HG03280 (cell line): ENCODE measurements around the gene BCAR1.
"Not testable (repeated sequence)": the region's sequence is repeated elsewhere in the genome, so short reads cannot be mapped to it uniquely, and the experiment has no call there.

ENCODE experiments used
- ATAC-seq: cut with Tn5 transposase; IDR thresholded peaks from one replicate; pipeline ENCODE4 v1.9.1; 2021; ENCODE audit warnings: mild to moderate bottlenecking, moderate library complexity; ENCODE audit not compliant: unreplicated experiment

Gene BCAR1

DNA sequence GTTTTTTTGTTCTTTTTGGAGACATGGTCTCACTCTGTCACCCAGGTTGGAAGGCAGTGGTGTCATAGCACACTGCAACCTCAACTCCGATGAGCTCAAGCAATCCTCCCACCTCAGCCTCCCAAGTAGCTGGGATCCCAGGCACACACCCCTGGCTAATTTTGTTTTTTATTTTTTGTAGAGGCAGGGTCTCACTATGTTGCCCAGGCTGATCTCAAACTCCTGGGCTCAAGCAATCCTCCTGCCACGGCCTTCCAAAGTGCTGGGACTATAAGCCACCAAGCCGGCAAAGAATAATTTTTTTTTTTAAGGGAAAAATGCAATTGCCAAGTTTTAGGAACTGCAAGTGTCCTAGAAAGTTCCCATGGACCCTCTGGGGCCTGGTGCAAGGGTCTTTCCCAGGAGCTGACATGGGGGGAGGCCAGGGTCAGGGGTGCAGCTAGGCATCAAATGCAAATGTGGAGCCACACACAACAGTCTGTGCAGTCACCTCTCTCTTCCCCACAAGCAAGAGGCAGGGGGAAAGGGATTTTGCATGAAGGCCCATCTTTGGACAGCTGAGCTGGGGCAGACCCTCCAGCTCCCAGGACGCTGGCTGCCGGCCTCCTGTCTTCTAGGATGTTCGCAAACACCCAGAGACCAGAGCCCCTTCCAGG is 20.1 kb upstream of the BCAR1 start:
- no peak for ATAC-seq

DNA sequence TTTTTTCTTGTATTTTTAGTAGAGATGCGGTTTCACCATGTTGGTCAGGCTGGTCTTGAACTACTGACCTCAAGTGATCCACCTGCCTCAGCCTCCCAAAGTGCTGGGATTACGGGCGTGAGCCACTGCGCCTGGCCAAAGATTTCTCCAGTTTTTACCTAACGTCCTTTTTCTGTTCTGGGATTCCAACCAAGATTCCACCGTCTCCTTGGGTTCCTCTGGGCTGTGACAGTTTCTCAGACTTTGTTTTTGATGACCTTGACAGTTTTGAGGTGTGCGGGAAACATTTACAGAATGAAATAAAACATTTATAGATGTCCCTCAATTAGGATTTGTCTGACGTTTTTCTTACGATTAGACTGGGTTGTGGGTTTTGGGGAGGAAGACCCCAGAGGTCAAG is 17.9 kb upstream of the BCAR1 start:
- ATAC-seq = not testable (repeated sequence)

DNA sequence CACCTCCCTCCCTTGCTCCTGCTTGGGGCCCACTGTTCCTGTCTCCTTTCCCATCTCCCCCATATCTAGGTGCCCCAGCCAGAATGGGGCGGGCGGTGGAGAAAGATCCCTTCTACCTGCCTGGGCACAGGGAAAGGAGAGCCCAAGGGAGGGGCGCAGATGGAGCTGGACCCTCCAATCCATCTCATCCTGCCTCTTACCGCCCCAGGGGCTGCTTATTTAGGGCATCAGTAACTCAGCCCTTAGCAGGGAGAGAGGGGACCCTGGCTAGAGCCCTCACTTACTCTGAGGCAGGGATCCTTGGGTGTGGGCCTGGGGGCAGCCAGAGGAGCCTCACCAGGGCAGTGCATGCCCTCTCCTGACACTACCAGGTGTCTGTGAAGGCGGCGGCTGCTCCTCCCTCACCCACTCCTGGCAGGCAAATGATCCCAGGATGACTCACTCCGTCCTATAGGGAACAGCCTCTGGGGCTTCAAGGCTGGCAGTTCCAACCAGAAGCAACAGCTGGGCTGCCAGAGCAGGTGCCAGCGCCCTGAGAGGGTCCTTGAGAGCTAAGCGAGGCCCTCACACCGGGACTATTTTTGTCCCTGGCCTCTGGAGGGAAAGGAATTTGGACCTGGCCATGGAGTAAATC is 16.3 kb upstream of the BCAR1 start:
- no peak for ATAC-seq

DNA sequence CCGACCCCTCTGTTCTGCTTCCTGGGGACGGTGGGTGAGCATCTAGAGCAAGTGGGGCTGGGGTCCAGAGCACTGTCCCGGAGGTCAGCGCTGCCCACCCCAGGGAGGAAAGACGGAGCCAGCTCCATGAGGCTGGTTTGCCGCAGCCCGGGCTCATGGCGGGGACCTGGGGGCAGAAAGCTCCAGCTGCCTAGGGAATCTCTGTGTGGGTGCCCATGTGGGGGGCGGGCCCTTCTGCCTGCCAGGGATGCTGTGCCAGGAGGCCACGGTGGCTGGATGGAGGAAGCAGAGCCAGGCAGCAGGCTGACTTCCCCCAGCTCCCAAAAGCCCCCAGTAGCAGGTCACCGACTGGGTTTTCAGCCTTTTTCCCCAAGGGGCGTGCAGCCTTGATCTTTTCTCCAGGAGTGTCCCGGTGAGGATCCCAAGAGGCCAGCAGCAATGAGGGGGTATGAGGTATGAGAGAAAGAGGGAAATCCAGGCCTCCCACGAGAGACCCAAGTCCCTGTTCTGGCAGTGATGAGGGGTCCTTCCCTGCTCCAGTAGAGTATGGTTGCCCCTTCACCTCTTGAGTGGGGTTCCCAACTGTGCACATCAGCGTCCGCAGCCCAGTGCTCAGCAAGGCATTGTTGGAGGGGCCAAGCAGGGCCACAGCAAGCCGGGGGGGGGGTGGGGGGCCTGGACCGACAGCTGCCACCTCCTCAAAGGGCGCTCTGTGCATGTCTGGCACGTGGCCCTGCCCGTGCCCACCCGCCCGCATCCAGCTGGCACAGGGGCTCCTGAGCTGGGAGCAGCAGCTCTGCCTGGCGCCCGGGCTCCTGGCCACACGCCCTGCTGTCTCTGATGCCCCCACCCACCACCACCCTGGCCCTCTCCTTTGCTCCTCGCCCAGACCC is 15.6 kb upstream of the BCAR1 start:
- no peak for ATAC-seq

DNA sequence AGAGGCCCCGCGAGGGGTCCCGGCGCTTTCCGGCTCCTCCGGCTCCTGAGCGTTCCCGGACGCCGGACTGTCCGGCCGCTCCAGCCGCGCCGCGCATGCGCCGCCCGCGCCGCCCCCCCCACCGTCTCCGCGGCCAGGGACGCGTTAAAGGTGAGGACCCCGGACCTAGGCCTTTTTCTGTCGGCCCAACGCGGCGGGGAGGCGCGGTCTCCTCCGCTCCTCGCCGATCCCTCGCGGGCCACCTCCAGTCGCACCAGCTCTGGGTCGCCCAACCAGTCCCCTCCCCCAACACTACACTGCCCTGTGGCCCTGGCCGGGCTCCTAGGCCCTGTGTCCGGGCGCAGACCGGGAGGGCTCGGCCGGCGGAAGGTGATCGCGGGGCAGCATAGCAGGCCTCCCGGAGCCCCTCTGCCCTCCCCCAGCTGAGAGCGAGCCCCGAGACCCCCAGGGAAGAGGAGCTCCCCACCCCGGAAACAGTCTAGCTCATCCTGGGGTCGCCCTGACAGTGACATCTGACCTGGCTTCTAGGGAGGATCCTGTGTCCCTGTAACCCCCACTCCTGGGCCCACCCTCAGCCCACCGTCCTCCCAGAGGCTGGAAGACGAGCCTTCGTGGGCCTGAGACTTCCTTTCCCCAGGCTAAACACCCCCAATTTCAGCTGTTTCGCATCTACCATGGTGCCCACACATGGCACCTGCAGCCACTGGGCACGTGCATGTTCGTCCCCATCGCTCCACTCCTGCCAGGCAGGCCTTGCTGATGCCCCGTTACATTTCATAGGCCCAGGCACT is 14.7 kb upstream of the BCAR1 start:
- ATAC-seq = peak; percentile 64

DNA sequence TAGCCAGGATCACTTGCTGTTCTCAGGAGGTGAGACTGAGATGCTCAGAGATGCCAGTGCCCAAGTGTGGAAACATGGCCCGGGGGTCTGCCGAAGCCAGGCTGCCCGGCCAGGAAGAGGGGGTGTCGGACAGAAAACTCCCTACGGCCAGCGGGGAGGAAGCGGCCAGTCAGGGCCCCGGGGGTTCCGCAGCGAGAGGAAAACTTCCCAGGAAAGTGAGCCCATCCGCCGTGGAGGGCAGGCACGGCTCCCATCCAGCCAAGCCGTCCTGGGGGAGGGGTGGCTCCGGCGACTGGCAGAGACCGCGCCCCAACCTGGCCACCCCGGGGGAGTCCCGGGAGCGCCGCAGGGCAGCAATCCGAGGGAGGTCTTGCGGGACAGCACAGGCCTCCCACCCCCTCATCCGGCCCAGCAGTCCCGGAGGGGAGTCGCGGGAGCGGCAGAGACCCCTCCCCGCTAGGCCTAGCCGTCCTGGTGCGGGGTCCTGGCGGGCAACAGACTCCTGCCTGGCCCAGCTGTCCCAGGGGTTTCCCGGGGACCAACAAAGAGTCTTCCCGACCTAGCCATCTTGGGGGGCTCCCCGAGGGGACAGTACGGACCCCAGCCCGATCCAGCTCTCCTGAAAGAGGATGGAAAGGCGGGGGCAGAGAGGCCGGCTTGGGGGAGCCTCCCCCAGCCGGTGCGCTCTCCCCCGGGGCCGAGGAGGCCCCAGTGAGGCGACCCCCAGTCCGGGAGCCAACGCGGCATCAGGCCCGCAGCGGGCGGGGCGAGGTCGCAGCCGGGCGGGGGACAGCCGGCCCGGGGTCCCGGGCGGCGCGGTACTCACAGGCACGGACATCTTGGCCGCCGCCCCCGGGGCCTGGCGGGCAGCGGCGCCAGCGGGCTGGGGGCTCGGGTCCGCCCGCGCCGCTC is 13.8 kb upstream of the BCAR1 start:
- ATAC-seq = no peak

DNA sequence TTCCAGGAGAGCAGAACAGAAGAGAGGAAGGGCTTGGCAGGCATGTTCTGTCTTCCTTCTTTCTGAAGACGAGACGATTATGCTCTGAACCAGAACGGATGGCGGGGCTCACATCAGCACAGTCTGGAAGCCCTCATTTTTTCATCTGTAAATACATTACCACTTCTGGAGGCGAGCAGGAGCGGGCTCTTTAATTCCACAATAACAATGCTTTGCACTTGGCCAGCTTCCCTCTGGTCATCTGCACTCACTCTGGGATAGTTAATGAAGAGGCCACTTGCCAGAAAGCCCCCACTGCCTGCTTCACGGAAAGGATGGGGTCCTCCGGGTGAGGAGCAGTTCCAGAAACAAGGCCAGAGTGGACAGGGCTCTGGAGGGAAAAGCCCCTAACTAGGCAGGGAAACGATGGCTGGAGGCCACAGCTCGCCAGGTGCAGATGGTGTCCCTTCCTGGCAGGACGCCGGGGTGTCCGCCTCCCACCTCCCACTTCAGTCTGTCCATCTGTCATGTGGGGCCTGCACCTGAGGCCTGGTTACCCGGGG is 13.1 kb upstream of the BCAR1 start:
- ATAC-seq = no peak

DNA sequence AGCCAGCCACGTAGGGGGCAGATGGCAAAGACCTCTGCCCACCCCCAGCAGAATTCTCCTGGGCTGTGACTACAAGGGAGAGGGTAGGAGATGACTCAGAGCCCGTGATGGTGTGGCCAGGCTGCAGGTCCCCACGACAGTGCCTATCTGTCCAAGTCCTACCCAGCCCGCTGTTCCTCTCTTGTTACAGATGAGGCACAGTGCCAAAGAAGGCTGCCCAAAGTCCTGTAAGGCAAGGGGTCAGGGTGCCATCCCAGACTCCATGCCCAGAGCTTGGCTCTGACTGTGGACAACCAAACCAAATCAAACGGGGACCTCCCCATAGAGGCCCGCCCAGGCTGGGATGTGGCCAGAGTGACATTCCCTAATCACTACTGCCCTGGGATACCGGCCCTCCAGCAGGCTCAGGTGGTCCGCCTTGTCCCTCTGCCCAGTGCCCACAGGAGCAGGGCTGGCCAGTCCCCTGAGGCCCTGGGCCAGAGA is 12.6 kb upstream of the BCAR1 start:
- no peak for ATAC-seq

DNA sequence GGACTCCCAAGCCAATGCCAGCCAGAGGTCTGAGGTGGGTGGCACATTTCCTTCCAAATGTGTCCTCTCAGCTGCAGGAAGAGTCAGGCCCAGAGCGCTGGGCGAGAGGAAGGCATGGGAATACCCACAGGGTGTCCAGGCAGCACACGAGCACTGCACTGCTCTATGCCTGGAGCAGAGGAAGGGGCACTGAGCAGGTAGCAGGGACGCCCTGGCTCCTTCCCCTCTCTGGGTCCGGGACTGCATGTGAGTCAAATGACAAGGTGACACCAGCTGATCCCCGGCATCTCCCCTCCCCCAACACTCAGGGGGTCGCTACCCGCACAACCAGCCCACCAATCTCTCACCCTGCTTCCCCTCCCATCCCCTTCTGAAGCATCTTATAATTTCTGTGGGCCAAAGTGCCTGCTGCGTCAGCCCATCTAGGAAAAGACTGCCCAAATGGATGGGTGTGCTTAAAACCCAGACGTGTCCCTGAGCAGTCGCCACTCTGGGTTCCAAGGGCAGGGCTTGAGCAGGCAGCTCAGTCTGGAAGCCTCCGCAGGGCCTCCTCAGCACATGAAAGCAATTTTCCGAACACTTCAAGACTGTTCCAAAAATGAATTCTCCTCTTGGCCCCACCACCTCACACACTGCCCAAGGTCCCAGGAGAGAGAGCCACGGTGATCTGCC is 12.0 kb upstream of the BCAR1 start:
- no peak for ATAC-seq

DNA sequence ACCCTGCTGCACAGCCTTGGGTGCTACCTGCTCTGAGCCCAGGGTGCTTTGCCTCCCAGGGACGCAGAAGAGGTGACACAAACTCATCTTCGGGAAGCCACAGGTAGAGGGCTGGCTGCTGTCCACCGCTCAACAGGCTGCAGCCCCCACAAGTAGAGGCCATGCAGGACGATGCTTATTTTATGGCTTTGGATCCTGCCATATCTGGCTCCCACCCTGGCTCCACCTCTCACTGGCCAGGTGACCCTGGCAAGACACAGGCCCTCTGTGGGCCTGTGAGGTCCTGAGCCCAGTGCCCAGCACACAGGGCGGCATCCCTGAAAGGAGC is 11.3 kb upstream of the BCAR1 start:
- ATAC-seq = no peak

DNA sequence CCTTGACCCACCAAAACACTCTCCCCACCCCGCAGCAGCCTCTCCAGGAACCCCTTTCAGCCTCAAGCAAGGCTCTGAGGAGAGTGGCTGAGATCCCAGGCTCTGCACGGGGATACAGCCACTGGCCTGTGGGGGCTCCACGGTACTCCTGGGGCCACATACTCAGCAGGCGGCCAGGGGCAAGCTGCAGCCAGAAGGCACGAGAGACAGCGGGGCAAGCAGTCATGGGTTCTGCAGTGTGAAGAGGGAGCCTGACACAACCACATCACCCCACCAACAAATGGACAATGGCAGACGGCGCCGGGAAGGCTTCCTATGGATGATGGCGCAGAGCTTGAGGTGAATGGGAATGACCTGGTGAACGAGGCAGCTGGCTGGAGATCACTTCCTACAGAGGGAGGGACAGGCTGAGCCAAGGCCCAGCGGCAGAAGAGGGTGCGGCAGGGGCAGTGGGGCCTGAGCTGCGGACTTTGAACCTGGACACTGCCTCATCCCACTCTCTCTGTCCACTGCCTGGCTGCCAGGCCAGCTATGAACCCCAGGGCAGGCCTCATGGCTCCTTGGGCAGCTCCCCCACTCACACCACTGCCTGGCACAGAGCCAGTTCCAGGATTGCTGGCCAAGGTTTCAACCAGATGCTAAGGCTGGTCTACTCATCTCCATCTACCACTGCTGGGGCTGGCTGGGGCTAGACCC is 10.8 kb upstream of the BCAR1 start:
- ATAC-seq = no peak

DNA sequence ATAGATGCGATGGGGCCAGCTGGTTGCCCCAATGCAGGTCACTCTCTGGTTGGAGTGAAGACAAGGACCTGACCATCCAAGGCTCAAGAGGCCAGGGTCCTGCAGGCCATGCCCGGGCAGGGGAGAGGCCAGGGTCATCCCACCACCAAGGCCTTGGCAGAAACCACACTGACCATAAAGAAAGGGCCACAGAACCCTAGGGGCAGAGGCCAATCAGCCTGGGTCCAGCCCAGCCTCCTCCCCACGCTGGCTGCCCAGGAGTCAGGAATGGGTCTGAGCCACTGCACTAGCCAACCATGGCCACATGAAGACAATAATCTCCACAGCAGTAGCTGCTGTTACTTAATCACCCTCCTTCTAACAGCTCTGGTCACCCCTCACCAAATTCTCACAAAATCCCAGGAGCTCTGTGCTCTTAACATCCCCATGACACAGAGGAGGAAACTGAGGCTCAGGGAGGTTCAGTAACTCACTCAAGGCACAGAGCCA is 10.2 kb upstream of the BCAR1 start:
- no peak for ATAC-seq

DNA sequence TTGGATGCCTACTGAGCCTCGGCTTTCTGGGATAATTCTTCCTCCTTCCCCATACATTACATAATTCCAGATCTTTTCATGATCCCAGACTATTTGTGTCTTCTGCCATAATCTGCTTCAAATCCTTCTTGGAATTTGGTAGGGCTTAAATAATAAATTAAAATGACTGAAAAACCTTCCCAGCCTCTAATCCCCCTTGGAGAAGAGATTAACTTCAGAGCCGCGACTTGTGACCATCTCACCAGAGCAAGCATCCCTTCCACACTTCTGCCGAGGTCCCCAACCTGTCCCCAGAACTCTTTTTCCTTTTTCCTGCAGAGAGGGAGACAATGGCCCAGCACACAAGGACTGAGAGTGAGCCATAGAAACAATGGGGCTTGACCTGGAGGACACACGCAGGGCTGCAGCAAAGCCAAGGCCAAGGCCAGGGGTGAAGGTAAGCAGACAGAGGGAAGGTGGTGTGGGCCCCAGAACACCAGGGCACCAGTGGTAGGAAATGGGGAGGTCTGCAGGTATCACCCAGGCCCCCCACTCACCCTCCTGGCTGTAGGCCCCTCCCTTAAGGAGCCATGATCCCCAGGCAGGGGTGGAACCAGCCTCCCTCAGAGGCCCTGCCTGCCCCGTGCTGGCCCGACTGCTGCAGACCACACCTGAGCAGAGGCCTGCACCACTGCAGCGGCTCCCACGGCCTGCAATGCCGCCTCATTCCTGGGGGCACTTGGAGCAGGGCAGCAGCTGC is 9.6 kb upstream of the BCAR1 start:
- ATAC-seq = no peak

DNA sequence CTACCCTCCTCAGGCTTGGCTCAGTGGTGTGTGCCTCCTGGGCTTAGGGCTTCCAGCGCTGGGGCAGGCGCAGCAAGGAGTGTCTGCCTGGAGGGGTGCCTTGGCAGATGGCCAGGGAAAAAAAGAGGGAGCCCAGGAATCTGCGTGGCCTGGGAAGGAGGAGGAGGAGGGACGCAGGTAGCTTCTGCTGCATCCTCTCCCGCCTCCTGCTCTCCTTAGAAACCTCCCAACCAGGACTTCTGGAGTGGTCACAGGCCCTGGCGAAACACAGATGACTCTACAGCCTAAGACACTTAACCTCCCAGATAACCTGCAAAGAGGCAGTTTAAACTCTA is 7.3 kb upstream of the BCAR1 start:
- no peak for ATAC-seq

DNA sequence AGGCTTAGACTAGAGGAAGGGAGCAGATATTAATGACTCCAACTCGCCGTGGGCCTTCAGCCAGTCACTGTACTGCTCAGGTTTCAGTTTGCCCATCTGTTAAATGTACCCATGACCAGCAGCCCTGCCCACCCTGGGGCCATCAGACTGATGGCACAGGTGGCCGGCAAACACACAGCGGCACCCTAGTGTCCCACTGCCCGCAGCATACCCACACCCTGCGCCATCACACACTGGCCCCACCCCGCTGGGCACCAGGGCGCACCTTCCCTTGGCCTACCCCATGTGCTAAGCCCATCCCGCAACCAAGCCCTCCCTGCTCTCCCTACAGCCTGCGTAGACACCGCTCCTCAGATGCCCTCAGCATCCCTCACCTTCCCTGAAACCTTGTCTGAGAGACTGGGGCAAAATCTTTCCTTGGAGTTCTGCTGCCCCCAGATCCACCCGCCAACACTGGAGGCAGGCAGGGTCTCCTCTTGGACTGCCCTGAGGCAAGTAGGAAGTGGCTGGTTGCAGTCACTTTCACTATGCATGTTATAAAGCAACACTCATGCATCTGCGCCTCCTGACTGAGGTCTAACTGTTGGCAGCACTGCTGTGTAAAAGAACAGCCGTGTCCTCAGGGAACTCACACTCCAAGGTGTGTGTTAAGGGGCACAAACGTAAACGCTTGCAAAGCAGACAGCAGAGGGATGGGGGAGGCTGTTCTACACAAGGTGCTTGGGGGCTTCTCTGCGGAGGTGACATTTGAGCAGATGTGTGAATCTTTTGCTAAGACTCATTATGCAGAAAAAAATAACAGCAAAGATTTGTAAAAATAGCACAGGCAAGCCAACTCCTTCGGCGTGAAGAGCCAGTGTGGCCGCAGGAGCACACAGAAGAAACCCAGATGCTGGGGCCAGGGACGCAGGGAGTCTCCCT is 6.7 kb upstream of the BCAR1 start:
- no peak for ATAC-seq

DNA sequence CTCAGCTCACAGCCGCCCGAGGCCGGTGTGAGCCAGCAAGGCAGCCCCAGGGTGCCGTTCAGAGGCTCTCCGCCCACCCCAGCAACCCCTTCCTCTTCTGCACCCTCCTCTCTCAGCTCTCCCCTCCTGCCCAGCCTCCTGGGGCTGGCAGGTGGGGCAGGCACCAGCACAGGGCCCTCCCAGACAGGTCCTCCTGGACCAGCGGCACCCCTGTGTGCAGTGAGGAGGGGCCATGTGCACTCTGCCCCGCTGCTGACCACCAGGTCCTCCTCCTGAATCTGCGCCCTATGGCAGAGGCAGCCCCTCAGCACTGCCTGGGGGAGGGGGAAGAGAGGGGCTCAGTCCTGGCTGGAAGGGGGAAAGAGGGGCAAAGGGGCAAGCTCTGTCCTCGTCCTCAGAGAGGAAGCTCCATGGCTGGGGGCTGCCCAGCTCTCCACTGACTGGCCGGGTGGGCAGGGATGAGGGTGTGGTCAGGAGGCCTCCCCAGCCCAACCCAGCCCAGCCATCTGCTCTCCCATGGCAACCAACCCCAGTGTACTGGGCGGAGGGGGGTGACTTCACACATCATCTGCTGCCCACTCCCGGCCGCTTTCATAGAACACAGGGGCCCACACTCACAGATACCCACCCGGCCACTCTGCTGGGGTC is 5.4 kb upstream of the BCAR1 start:
- ATAC-seq = no peak
